ENCODE measurements around the gene TCERG1L. TPM values are rescaled to one million over a fixed set of nuclear protein-coding genes. Genes with fewer than 3 reads are reported as not detected.

The TCERG1L gene
- total RNA-seq, 4 donors from 2014 or later, result 0.42 to 1.3 TPM; not detected in 2

DNA sequence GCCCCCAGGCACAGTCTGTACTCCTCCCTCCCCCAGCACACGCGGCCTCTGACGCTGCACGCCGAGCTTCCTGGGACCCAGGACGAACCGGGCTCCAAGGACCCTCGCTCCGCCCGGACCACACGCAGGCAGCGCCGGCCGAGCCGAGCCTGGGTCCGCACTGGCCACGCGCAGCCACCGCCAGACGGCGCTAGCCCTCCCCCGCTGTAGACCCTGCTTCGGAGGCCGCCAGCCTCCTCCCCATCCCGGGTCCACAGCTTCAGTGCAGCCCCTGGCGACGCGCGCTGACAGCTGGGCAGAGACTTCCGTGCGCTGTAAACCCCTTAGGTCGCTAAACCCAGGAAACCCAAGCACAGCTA is 936 bp upstream of the TCERG1L start:
- H3K27me3 ChIP-seq, result peaks cover 0 to 42% of the 10 kb centered on the region in 2 donors
- 1 to 5% methylated on average over 19 to 32 of the region's 32 CpGs for WGBS, 2 donors
- peaks cover 0 to 19% (median 0%) of the 10 kb centered on the region in 4 donors for H3K4me1 ChIP-seq
- TF ChIP-seq EP300 (IDR thresholded peaks at IDR 0.05) (no peak), CTCF (IDR thresholded peaks at IDR 0.05) (peak in 2 of 5 experiments; percentile 10 to 46)
- H3K27ac ChIP-seq, result no peak overlapping the region
- H3K4me3 ChIP-seq, result no peak overlapping the region
- no peaks in the 10 kb centered on the region for H3K36me3 ChIP-seq
- no peak for DNase-seq (ENCODE audit: low spot score in 2 of 2)
- no peaks in the 10 kb centered on the region for H3K9me3 ChIP-seq

GRCh38 chr10:131311402-131311660 is 190 bp downstream of the TCERG1L start:
- TF ChIP-seq CTCF (IDR thresholded peaks at IDR 0.05) (no peak), POLR2A (IDR thresholded peaks at IDR 0.05) (no peak), EP300 (IDR thresholded peaks at IDR 0.05) (no peak)
- peaks cover 0 to 42% of the 10 kb centered on the region in 2 donors for H3K27me3 ChIP-seq
- H3K27ac ChIP-seq, result no peak overlapping the region
- no peaks in the 10 kb centered on the region for H3K36me3 ChIP-seq
- WGBS, 2 donors, result 1 to 6% methylated on average over 15 to 35 of the region's 36 CpGs
- no peak for DNase-seq (ENCODE audit: low spot score in 2 of 2)
- H3K4me1 ChIP-seq, result peaks cover 0 to 19% (median 0%) of the 10 kb centered on the region in 4 donors
- H3K9me3 ChIP-seq, result no peaks in the 10 kb centered on the region
- H3K4me3 ChIP-seq, result peak overlapping the region in 1 of 4 donors; percentile 38

- Histone ChIP-seq H3K27ac (no peak overlapping the region), H3K27me3 (peaks cover 0 to 42% of the 10 kb centered on the region in 2 donors), H3K9me3 (no peaks in the 10 kb centered on the region), H3K4me3 (peak overlapping the region in 1 of 4 donors; percentile 38), H3K36me3 (no peaks in the 10 kb centered on the region), H3K4me1 (peaks cover 0 to 19% (median 0%) of the 10 kb centered on the region in 4 donors)
- WGBS, 2 donors, result 2 to 5% methylated on average over 33 to 39 of the region's 76 CpGs
- TF ChIP-seq POLR2A (IDR thresholded peaks at IDR 0.05), result no peak
- TF ChIP-seq CTCF (IDR thresholded peaks at IDR 0.05), result no peak
- TF ChIP-seq EP300 (IDR thresholded peaks at IDR 0.05), result no peak
- DNase-seq (ENCODE audit: low spot score in 2 of 2), result no peak
These were observed 745 bp downstream of the TCERG1L start for GRCh38 chr10:131310551-131311401.

DNA sequence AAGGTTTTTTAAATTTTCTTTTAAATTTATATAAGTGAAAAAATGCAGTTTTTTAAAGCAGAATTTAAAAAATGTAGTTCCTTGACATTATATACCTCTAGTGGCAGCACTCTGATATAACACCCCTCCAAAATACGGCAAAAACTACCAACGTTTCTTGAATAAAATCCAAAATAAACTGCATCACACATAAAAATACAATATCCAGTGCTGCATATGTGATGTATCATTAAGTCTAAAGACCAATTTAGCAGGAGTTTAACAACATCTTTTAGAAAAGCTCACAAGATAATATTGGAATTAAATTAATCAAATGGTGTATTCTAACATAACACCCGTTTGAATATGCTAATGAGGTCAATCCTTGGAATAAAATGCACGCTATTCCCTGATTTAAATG is 1.4 kb downstream of the TCERG1L start:
- Histone ChIP-seq H3K4me3 (no peak overlapping the region), H3K4me1 (peaks cover 0 to 19% (median 0%) of the 10 kb centered on the region in 4 donors), H3K36me3 (no peaks in the 10 kb centered on the region), H3K27me3 (peaks cover 0 to 42% of the 10 kb centered on the region in 2 donors), H3K9me3 (no peaks in the 10 kb centered on the region), H3K27ac (no peak overlapping the region)
- TF ChIP-seq EP300 (IDR thresholded peaks at IDR 0.05) (no peak), POLR2A (IDR thresholded peaks at IDR 0.05) (no peak), CTCF (IDR thresholded peaks at IDR 0.05) (peak in 1 of 5 experiments; percentile 11)
- no peak for DNase-seq (ENCODE audit: low spot score in 2 of 2)
- 7 to 12% methylated on average over 4 of the region's 4 CpGs for WGBS, 2 donors

DNA sequence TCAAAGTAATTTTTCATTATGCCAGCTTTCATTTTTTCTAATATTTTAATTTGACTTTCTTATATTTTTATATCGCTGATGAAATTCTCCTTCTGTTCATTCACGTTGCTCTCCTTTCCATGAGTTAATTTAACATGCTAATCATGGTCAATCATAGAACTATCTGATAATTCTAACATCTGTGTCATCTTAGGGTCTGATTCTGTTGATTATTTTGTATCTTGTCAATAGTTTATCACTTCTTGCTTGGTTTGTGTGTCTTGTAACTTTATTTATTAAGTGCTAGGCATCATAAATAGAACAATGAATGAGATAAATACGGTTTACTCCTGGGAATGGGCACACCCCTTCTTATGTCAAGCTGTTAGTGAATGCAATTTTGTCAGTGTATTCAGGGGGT is 11.0 kb downstream of the TCERG1L start:
- peaks cover 0 to 32% (median 2%) of the 10 kb centered on the region in 4 donors for H3K9me3 ChIP-seq
- TF ChIP-seq CTCF (IDR thresholded peaks at IDR 0.05) (no peak), POLR2A (IDR thresholded peaks at IDR 0.05) (no peak), EP300 (IDR thresholded peaks at IDR 0.05) (no peak)
- H3K27ac ChIP-seq, result no peak overlapping the region
- no peaks in the 10 kb centered on the region for H3K4me1 ChIP-seq
- 60 to 74% methylated on average over 3 of the region's 3 CpGs for WGBS, 2 donors
- H3K4me3 ChIP-seq, result no peak overlapping the region
- H3K27me3 ChIP-seq, result no peaks in the 10 kb centered on the region
- no peak for DNase-seq (ENCODE audit: low spot score in 2 of 2)
- no peaks in the 10 kb centered on the region for H3K36me3 ChIP-seq

Measured in tibial nerve (tissue), 4 donors.